Suprapubic skin (tissue), 4 donors: ENCODE data around the gene CEP170B.

ENCODE experiments used
- CTCF ChIP-seq, 2 donors: fragments of 200-600 bp in 1 of 2; fragments of 450-650 bp in 1 of 2; sonication (generic) in 1 of 2; IDR thresholded peaks; one replicate each; pipeline ENCODE4 v1.5.1; 2016 to 2019; ENCODE audit warnings: antibody characterized with exemption in 2 of 2, mild to moderate bottlenecking in 1 of 2, moderate library complexity in 1 of 2
- EP300 ChIP-seq: sonication (generic); formaldehyde crosslinking; IDR thresholded peaks from one replicate; pipeline ENCODE4 v1.6.1; 2017; ENCODE audit warnings: antibody characterized with exemption
- POLR2A ChIP-seq, 2 donors: fragments of 450-650 bp; IDR thresholded peaks; one replicate each; pipeline ENCODE4 v1.6.1; 2017; ENCODE audit warnings: antibody characterized with exemption in 2 of 2, mild to moderate bottlenecking in 2 of 2, moderate library complexity in 2 of 2
- POLR2AphosphoS5 ChIP-seq, 3 donors: sonication (generic); formaldehyde crosslinking; IDR thresholded peaks; one replicate each; pipeline ENCODE4 v1.6.1; 2017; ENCODE audit warnings: antibody characterized with exemption in 3 of 3

GRCh38 chr14:104870368-104871144 is 5.5 kb downstream of the CEP170B start:
- TF ChIP-seq POLR2A (IDR thresholded peaks at IDR 0.05) (no peak), CTCF (IDR thresholded peaks at IDR 0.05) (peak in 1 of 2 donors; percentile 26), EP300 (no peak), POLR2AphosphoS5 (IDR thresholded peaks at IDR 0.05) (no peak)
